ENCODE data around the gene MST1R. TPM values are rescaled to one million over a fixed set of nuclear protein-coding genes. Genes with fewer than 3 reads are reported as not detected.

The MST1R gene
- total RNA-seq, 1 donor, result 0.72 TPM

GRCh38 chr3:49869525-49870126 is 34.0 kb downstream of the MST1R start, which contains the start of gene CAMKV:
Gene CAMKV (minus strand): TSS chr3:49869906. CDS start chr3:49862388, 7,518 bp downstream.
- no peak within 1 kb of the TSS for H2AFZ ChIP-seq (ENCODE audit: low read length)
- DNase-seq (ENCODE audit: insufficient read length, low spot score, missing footprints), result peak; percentile 88
- no peaks in the 10 kb centered on the region for H3K79me2 ChIP-seq (ENCODE audit: insufficient read depth, low read length)
- no peaks in the 10 kb centered on the region for H3K36me3 ChIP-seq (ENCODE audit: insufficient read depth, low read length)
- no peaks in the 10 kb centered on the region for H4K20me1 ChIP-seq (ENCODE audit: insufficient read depth, low read length)
- TF ChIP-seq CTCF (IDR thresholded peaks at IDR 0.05; ENCODE audit: extremely low read depth, low read depth, low read length), result no peak
- no peak within 1 kb of the TSS for H3K27ac ChIP-seq (ENCODE audit: low read depth, low read length)
- no peak within 1 kb of the TSS for H3K4me3 ChIP-seq (ENCODE audit: insufficient read depth, low read length)
- peaks cover 46% of the 10 kb centered on the region for H3K27me3 ChIP-seq (ENCODE audit: insufficient read depth, low read length)
- H3K9me3 ChIP-seq (ENCODE audit: low read depth, low read length), result no peaks in the 10 kb centered on the region
- H3K4me2 ChIP-seq (ENCODE audit: insufficient read depth, low read length), result no peak within 1 kb of the TSS
- H3K4me1 ChIP-seq (ENCODE audit: insufficient read depth, low read length), result no peaks in the 10 kb centered on the region

DNA sequence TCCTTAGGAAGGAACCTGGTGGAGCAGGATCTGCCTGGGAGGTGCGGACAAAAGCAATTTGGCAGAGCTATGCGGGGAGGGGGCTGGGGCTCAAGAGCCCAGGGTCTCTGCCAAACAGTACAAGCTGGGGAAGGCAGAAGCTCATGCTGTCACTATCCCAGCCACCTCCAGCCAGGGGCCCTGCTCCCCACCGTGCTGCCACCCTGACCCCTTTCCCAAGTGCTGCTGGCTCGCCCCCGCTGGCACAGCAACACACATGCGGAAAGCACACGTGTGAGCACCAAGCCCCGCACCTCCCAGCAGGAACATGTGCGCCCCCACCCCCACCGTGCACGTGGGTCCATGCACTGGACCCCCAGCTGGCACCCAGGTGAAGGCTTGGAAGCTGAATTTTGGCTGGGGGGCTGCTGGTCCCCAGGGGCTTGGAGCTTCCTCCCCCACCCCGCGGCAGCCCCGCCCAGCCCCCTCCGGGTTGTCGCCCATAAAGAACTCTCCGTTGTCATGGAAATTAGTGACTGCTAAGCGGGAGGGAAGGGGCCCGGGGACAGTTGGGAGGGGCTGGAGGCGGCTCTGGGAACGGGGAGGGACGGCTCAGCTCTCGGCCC is 34.7 kb downstream of the MST1R start:
- Histone ChIP-seq H3K9me3 (ENCODE audit: low read depth, low read length) (no peaks in the 10 kb centered on the region), H2AFZ (ENCODE audit: low read length) (no peak overlapping the region), H3K36me3 (ENCODE audit: insufficient read depth, low read length) (no peaks in the 10 kb centered on the region), H3K4me1 (ENCODE audit: insufficient read depth, low read length) (no peaks in the 10 kb centered on the region), H3K79me2 (ENCODE audit: insufficient read depth, low read length) (no peaks in the 10 kb centered on the region), H4K20me1 (ENCODE audit: insufficient read depth, low read length) (no peaks in the 10 kb centered on the region), H3K27me3 (ENCODE audit: insufficient read depth, low read length) (peaks cover 51% of the 10 kb centered on the region), H3K4me3 (ENCODE audit: insufficient read depth, low read length) (no peak overlapping the region), H3K4me2 (ENCODE audit: insufficient read depth, low read length) (no peak overlapping the region), H3K27ac (ENCODE audit: low read depth, low read length) (no peak overlapping the region)
- no peak for TF ChIP-seq CTCF (IDR thresholded peaks at IDR 0.05; ENCODE audit: extremely low read depth, low read depth, low read length)
- DNase-seq (ENCODE audit: insufficient read length, low spot score, missing footprints), result peak; percentile 57

DNA sequence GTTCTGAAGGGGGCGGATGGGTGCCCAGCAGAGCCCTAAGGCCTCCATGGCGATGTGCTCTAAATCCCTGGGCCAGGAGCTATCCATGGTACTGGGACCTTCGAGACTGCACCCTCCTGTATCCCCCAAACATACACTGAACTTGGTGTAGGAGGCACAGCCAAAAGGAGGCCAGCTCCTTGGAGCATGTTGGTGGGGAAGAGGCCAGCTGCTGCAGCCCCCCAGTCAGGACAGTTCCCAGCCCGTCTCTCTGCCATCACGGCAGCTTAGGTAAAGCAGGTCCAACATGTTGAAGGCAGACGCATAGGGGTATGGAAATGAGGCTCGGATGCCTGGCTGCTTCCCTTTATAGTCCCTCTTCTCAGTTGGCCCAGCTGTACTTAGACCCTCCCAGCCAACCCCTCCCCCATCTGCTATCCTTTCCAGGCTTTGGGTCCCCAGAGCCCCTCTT is 35.8 kb downstream of the MST1R start:
- Histone ChIP-seq H3K36me3 (ENCODE audit: insufficient read depth, low read length) (no peaks in the 10 kb centered on the region), H3K4me1 (ENCODE audit: insufficient read depth, low read length) (no peaks in the 10 kb centered on the region), H3K27me3 (ENCODE audit: insufficient read depth, low read length) (peaks cover 58% of the 10 kb centered on the region), H3K27ac (ENCODE audit: low read depth, low read length) (no peak overlapping the region), H3K4me2 (ENCODE audit: insufficient read depth, low read length) (no peak overlapping the region), H4K20me1 (ENCODE audit: insufficient read depth, low read length) (no peaks in the 10 kb centered on the region), H3K79me2 (ENCODE audit: insufficient read depth, low read length) (no peaks in the 10 kb centered on the region), H3K9me3 (ENCODE audit: low read depth, low read length) (no peaks in the 10 kb centered on the region), H2AFZ (ENCODE audit: low read length) (no peak overlapping the region), H3K4me3 (ENCODE audit: insufficient read depth, low read length) (no peak overlapping the region)
- DNase-seq (ENCODE audit: insufficient read length, low spot score, missing footprints), result peak; percentile 89
- TF ChIP-seq CTCF (IDR thresholded peaks at IDR 0.05; ENCODE audit: extremely low read depth, low read depth, low read length), result no peak

DNA sequence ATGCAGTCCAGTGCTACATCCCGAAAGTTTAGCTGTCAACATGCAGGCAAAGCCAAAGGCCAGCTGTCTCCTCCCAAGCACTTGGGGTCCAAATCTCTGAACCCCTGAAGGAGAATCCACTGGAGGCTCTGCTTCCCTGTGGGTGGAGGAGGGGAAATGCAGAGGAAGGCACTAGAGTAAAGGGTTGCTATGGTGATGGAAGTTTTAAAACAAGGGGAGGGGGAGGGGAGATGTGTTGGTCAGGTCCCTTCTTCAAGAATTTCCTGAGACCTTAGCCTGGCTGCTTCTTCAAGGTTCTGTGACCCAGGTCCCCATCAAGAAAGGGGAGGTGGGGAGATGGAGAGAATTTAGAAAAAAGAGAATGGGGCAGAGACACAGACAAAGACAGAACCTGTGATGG is 36.3 kb downstream of the MST1R start:
- peak; percentile 17 for DNase-seq (ENCODE audit: insufficient read length, low spot score, missing footprints)
- Histone ChIP-seq H2AFZ (ENCODE audit: low read length) (no peak overlapping the region), H3K79me2 (ENCODE audit: insufficient read depth, low read length) (no peaks in the 10 kb centered on the region), H3K4me3 (ENCODE audit: insufficient read depth, low read length) (no peak overlapping the region), H3K27me3 (ENCODE audit: insufficient read depth, low read length) (peaks cover 60% of the 10 kb centered on the region), H3K36me3 (ENCODE audit: insufficient read depth, low read length) (no peaks in the 10 kb centered on the region), H3K4me1 (ENCODE audit: insufficient read depth, low read length) (no peaks in the 10 kb centered on the region), H4K20me1 (ENCODE audit: insufficient read depth, low read length) (no peaks in the 10 kb centered on the region), H3K27ac (ENCODE audit: low read depth, low read length) (no peak overlapping the region), H3K4me2 (ENCODE audit: insufficient read depth, low read length) (no peak overlapping the region), H3K9me3 (ENCODE audit: low read depth, low read length) (no peaks in the 10 kb centered on the region)
- TF ChIP-seq CTCF (IDR thresholded peaks at IDR 0.05; ENCODE audit: extremely low read depth, low read depth, low read length), result no peak

All from osteoblast (primary cell).